GM19372 (cell line): ENCODE results near the gene RIMOC1.
"Not testable (repeated sequence)": the region's sequence is repeated elsewhere in the genome, so short reads cannot be mapped to it uniquely, and the experiment has no call there.

Experiments
- ATAC-seq: cut with Tn5 transposase; IDR thresholded peaks from one replicate; pipeline ENCODE4 v1.9.1; 2021; ENCODE audit warnings: mild to moderate bottlenecking, low read depth, moderate library complexity; ENCODE audit not compliant: unreplicated experiment

RIMOC1 gene

DNA sequence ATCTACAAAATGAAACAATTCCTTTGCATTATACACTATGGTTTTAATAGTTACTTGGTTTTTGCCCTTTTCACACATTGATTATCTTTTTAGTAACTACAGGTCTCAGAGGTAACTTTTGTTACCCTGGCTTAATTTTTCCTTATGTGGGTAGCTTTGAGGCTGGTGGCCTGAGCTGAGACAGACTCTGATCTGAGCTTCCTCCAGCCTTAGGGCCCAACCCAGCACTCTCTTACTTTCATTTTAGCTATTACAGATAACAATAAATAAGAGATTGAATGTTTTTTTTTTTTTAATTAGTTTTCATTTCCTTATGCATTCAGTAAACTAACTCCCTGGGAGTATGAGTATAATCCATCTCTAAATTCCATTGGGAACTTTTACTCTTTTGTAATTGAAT lies 18.9 kb upstream of the RIMOC1 start:
- ATAC-seq = no peak

DNA sequence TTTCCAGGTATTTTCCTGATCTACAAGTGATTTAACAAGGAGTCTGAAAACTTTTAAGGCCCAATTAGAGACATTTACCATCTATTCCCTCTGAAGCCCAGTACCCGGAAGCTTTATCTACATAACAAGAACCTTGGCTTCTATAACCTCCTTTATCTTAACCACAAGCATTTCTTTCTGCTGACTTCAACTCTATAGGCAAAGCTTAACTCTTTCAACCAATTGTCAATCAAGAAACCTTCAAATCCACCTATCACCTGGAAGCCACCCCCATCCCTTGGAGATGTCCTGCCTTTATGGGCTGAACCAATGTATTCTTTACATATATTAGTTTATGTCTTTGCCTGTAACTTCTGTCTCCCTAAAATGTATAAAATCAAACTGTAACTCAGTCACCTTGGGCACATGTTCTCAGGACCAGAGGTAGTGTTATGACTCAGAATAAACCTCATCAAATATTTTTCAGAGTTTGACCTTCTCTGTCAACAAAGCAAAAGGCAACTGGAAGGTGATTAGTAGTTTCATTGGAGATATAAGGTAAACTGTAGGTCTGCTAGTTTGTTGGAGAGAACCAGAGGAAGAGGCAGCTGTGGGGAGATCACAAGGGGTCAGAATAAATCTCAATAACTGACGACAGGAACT lies 13.0 kb upstream of the RIMOC1 start:
- no peak for ATAC-seq

DNA sequence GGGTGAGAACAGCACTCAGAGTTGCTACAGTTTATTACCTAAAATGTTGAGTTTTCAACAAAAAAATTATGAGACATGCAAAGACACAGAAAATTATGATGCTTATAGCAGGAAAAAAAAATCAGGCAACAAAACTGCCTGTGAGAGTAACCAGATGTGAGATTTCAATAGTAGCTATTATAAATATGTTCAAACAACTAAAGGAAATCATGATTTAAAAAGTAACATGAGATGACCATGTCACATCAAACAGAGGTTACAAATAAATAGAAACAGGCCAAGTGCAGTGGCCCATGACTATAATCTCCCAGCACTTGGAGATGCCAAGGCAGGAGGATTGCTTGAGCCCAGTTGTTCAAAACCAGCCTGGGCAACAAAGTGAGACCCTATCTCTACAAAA lies 12.1 kb upstream of the RIMOC1 start:
- ATAC-seq = no peak

DNA sequence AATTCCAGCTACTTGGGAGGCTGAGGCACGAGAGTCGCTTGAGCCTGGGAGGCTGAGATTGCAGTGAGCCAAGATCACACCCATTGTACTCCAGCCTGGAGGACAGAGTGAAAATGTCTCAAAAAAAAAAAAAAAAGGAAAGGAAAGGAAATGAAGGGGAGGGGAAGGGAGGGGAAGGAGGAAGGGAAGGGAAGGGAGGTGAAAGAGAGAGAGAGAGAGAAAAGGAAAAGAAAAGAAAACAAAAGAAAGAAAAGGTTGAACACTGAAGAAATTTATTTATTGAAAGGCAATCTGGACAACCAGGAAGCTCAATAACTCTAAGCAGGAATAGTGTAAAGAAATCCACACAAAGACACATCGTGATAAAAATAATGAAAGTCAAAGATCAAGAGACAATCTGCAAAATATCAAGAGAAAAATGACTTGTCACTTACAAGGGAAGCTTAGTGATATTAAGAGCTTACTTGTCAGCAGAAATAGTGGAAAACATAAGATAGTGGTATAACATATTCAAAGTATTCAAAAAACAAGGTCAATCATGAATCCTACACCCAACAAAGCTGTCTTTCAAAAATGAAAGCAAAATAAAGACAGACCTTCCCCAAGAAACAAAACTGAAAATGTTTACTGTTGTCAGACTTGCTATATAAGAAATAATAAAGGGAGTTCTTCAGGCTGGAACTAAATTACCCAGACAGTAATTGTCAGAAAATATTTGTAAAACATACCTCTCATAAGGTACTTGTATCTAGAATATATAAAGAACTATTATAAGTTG lies 10.9 kb upstream of the RIMOC1 start:
- peak; percentile 59 for ATAC-seq

DNA sequence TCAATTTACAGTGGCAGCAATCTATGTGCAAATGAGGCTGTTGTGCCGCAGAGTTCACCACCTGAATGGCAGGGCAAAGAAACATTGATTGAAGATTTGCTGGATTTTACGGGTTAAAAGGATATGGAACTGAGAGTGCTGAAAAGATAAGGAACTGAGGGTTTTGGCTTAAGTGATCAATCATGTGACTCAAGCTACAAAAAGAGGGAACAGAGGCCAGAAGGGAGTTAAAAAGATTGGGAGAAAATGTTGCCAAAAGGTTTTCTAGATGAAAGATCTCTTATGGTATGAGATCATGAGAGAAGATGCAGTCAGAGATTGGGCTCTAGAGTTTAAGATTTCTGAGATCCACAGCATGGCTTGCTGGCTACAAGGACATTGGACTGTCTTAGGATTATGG lies 7.9 kb upstream of the RIMOC1 start:
- ATAC-seq = no peak

DNA sequence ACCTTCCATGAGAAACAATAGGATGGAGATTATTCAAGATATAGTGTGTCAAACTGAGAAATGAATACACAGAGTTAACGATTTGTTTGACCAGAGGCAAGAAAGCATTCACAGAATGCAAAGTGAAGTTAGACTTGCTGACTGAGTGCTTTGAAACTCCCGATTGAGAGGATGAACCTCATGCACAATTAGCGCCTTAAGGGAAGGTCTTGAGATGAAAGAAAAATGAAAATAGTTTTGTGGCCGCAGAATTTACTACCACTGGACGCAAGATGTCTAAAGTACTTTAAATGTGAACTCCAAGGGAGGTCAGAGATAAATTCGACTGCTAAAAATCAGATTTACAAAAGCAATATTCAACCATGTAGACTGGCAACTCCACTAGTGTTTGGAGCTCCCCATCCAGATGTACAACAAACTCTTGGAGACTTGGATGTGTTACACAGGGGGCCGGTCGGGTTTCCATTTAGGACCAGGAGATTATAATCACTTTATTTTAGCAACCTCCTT lies 707 bp upstream of the RIMOC1 start:
- no peak for ATAC-seq

DNA sequence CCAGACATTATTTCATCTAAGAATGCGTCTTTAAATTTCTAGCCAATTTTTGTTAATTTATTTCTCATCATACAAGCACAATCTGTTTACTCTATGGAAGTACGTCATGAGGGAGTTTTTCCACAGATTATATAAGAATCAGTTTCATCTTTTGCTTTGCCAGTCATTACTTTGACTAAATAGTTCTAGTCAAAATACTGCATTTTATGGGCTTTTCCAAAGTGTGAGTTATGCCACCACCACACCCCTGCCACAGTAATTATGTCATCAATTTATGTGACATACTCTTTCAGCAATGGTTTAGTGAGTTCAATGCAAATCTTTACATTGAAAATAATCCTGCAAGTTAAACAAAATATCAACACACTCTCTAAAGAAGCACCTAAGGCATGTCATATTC lies 2.0 kb downstream of the RIMOC1 start:
- no peak for ATAC-seq

DNA sequence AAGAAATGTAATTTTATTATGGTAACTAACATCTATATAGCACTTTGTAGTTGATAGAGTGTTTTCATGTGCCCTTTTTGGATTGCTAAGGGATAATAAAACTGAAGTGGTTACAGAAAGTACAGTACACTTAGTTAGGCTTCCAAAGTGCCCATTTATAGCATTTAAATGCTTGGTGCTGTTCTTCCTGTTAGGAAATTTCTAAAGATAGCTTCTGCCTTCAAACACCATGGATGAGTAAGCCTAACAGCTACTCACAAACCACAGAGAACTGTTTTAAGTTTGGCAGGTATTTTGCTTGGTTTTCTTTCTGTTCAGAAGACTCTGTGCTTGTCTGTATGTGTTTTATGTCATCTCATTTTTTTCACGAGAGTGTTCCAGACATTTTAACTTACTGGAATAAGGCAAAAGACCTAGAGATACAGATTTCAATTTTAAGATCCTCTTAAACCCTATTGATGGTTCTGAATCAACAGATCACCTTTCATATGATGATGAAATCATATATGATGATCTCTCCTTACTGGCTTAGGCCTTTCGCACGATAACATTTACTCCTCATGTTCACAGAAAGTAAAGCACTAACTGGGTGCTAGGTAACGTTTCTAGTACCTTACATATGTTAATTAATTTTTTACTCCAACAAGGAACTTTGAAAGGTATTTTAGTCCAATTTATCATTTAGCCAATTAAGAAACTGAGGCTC lies 4.4 kb downstream of the RIMOC1 start:
- ATAC-seq = no peak

DNA sequence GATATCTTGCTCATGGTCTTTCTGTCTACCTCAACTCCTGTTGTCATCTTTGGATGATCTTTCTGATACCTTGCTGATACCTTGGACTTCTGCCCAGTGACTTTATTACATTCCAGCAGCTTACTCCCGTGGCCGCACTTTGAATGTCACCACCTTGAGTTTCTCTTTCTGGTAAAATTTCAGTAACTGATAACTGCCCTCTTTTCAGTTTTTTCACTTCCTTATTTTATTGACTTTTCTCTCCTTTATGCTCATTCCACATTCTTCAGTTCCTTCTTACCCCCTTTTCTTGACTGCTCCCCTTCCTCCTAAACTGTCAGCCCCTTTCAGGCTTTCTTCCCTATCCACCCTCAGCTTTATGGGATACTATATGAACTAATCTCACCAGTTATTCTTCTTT lies 14.0 kb downstream of the RIMOC1 start:
- peak; percentile 65 for ATAC-seq

DNA sequence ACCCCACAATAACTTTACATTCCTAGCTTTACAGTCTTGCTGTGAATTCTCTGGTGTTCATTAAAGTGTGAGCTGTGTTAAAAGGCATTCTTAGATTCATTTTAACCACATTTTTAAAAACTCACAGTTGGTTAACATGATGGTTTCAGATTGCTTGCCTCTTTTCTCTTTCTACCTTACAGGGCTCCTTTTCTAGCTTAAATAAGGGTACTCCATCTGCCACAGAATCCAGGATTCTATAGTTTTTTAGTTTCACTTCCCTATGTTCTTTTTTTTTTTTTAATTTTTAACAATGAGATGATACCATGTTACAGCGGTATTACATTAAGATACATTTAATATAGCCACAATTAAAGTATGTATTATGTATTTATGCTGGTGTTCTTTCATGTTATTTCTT lies 17.0 kb downstream of the RIMOC1 start:
- ATAC-seq = no peak

DNA sequence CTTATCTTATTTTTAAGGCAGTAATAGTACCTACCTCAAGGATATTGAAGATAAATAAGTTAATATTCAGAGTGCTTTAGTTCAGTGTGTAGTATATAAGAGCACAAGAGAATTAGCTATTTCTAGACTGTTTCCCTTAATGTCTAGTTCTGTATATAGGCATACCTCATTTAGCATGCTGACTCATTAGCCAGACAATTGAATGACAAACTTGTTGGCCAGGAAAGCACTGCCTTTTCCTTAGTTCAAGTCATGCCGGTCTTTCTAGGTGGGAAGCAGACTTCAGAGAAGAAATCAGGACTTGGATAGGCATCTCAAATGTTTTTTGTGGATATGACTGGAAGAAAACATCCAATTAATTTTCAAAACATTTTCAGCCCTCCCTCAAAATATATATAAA lies 17.7 kb downstream of the RIMOC1 start:
- ATAC-seq = no peak

DNA sequence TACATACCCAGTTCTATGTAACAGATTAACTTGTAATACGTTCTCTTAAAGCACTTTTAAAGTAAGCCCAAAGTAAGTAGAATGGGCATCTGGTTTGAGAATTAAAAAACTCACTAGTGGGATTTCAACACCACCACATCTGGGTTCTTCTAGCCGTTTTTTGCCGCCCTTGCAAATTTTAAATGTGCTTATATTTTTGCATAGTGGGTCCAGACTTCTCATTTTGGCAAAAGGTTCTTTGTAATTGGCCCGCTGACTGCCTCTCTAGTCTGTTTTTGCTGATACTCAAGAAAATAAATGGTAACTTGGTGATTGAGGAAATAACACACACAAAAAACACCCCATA lies 20.4 kb downstream of the RIMOC1 start:
- ATAC-seq = no peak

DNA sequence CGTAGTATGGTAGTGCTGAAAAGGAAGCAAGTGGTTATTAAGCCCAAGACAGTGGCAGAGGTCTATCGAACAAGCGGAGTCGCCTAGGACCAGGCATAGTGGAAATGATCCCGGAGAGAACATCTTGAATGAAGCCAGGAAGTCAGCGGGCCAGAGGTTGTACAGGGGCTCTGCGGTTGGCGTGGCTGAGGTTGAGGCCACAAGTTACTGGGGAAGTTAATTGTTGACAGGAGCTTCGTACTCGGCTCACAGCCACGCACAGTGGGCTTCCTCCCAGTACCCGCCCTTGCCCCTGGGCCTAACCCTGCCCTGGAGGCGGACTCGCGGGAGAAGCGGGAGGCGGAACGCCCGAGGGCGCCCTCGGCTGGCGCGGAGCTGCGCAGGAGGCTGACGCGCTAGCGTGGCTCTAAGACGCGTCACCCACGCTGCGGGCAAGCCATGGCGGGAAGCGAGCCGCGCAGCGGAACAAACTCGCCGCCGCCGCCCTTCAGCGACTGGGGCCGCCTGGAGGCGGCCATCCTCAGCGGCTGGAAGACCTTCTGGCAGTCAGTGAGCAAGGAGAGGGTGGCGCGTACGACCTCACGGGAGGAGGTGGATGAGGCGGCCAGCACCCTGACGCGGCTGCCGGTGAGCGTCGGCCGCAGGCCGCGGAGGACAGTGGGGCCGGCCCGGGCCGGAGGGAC lies 20.9 kb downstream of the RIMOC1 start, which contains the start of gene FBXO4:
Gene FBXO4 (plus strand): TSS at position 410 of the 683 bp plus-strand sequence. CDS start 29 bp downstream, at position 439.
- peak; percentile 94 for ATAC-seq

DNA sequence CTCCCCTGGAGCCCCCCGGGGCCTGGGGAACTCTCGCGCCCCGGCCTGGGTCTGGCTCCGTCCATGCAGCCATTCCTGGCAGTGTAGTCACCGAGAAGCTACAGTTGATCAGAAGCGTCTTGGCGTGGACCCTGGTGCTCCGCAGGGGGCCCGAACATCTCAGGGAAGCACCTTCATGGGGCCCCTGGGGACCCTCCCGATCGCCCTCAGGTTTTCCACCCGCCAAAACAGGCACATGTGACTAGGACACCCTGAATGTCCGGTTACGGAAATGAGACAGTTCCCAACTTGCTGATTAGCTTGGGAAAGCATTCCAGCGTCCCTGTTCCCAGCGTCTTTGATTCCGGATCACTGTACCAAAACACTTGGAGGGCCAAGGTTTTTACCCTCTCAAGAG lies 21.4 kb downstream of the RIMOC1 start:
- ATAC-seq = peak; percentile 25

DNA sequence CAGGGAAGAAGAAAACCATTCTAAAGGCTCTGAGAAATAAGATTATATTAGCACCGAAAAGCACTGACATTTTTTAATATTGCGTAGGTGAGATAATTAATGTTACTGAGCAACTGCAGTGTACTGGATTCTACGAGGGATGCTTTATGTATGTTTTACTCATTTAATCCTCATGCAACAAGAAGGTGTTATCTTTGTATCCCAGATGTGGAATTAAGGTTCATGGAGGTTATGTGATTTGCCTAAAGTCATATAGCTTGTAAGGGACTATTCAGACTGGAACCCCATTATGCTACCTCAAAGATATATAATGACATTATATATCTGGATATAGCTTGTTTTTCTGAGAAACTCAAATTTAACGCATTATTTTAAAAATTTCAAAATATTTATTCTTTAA lies 23.5 kb downstream of the RIMOC1 start:
- ATAC-seq = no peak

DNA sequence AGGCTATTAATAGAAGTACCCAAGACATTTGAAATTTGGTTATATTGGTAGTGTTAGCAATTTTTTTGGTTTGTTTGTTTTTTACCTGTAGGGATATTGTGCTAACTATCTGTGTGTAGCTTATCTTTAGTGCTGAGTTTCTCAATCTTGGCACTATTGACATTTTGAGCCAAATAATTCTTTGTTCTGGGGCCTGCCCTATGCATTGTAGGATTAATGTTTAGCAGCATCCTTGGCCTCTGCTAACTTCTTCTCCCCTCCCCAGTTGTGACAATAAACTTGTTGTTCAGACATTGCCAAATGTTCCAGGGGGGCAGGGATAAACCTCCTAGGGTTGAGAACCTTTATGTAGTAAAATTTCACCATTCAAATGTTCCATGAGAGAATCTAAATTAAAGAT lies 24.9 kb downstream of the RIMOC1 start:
- no peak for ATAC-seq

DNA sequence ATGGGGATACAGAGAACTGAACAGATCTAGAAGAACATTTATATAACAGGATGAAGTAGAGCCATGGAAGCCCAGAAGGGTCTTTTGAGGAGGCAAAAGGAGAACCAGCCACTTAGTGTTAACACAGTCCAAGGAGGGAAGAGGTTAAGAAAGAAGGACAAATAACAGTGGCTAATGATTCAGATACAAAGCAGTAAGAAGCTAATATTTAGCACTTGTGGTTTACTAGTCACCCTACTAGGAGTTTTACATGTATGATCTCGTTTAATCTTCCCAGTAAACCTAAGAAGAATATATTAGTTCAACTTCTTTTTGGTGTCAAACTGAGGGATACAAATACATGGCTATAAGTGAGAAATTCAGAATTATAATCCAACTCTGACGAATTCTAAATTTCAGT lies 28.6 kb downstream of the RIMOC1 start:
- no peak for ATAC-seq

DNA sequence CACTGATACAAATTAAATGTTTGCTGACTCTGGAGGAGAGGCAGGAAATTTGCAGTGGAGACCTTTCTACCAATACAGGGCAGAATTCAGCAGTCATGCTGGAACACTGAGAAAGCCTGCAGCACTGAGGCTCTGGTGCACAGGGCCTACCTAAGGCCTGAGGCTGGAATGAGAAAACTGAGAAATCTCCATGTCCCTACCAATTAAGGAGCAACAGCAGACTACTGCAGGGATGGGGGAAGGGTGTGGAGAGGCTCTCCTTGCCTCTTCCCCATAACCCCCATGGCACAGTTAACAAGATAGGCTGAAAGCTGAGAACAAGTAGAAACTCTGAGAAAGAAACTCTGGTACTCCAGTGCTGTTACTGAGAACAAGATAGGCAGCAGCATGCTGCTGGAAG lies 31.4 kb downstream of the RIMOC1 start:
- ATAC-seq = no peak

DNA sequence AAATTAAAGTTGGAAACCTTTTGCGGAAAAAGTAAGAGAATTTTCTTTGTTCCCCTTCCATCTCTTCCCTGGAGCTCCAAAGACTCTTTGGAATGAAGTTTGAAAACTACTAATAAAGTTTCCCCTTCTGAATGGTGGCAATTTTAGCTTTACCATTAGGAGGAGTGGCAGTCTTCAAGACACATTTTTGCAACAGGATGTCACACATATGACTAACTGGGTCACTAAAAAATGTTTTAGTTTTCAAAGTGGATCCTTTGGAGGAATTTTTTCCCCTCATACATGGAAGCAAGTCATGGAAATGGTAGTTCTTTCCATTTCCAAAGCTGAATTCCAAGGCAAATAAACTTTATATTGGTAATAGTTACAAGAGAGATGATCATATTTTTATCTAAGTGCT lies 36.5 kb downstream of the RIMOC1 start:
- ATAC-seq = no peak

DNA sequence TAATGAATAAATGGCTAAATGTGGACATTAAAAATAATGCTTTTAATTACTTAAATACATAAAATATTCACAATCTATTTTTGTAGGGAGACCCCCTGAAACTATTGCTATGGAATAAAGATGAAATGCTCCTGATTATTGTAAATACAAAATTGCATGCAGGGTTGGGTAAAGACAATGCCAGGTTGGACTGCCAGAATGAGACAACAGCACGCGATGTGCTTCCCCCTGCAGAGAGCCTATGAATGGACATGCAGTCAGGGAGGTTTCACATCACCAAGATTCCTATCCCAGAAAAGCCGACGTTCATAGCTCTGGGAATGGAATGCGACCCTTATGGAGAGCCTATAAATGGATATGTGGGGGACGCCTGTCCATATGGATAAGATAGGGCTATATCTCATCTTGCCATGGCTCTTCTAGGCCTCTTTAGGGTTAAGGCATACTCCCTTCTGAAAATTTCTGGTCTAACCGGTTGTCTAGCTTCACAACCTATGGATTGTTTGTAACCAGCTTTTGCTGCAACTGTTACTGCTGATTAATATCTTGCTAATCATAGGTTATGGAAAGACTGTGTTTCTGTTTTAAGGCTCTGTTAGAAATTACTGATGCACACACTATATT lies 41.3 kb downstream of the RIMOC1 start:
- ATAC-seq = not testable (repeated sequence)
